Effector memory CD8-positive, alpha-beta T cell (primary cell): ENCODE results near the gene SIX4.

Experiments
- ATAC-seq: fragments of 150-1000 bp; cut with Tn5 transposase; replicated peaks from 2 replicates; pipeline ENCODE4 v1.10.0; 2021; ENCODE audit warnings: mild to moderate bottlenecking, moderate library complexity
- DNase-seq, 3 experiments: peaks; one replicate each; pipeline ENCODE4 v3.0.0; 2021
- H3K27ac Mint-ChIP-seq, 2 donors: one replicate each; pipeline ENCODE4 v1.8.0; 2022; ENCODE audit warnings: mild to moderate bottlenecking in 2 of 2, mixed read lengths in 2 of 2, moderate library complexity in 2 of 2
- H3K27me3 Mint-ChIP-seq, 2 donors: one replicate each; pipeline ENCODE4 v1.8.0; 2022; ENCODE audit warnings: mixed read lengths in 2 of 2
- H3K36me3 Mint-ChIP-seq: one replicate; pipeline ENCODE4 v1.8.0; 2022; ENCODE audit warnings: mild to moderate bottlenecking, moderate library complexity, mixed read lengths; ENCODE audit not compliant: insufficient read depth
- H3K4me1 Mint-ChIP-seq, 2 donors: one replicate each; pipeline ENCODE4 v1.8.0; 2022; ENCODE audit warnings: low read depth in 2 of 2, mixed read lengths in 2 of 2
- H3K4me3 Mint-ChIP-seq, 2 donors: one replicate each; pipeline ENCODE4 v1.8.0; 2022; ENCODE audit warnings: mild to moderate bottlenecking in 2 of 2, mixed read lengths in 2 of 2, moderate library complexity in 2 of 2
- H3K9me3 Mint-ChIP-seq, 2 donors: one replicate each; pipeline ENCODE4 v1.8.0; 2022; ENCODE audit warnings: mixed read lengths in 2 of 2

Gene SIX4

DNA sequence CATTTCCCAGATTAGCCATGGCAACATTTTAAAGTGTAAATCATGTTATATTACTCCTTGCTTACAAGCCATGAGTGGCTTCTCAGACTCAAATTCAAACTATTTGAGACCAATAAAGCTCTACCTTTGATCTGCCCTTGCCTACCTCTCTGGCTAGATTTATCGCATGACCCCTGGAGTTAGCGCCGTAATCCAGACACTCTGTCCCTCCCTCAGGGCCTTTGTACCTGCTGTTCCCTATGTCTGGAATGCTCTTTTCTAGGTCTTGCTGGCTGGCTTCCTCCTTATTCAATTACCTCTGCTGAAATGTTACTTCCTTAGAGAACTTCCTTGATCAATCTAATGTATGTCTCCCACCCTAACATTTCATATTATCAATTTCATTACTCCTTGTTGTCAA lies 16.3 kb downstream of the SIX4 start:
- H3K9me3 Mint-ChIP-seq, result no peaks in the 10 kb centered on the region
- H3K36me3 Mint-ChIP-seq, result peaks cover 3% of the 10 kb centered on the region
- H3K4me3 Mint-ChIP-seq, result no peak overlapping the region
- DNase-seq, result no peak
- H3K27me3 Mint-ChIP-seq, result peaks cover 38 to 43% of the 10 kb centered on the region in 2 donors
- H3K27ac Mint-ChIP-seq, result no peak overlapping the region
- no peak for ATAC-seq
- no peaks in the 10 kb centered on the region for H3K4me1 Mint-ChIP-seq

DNA sequence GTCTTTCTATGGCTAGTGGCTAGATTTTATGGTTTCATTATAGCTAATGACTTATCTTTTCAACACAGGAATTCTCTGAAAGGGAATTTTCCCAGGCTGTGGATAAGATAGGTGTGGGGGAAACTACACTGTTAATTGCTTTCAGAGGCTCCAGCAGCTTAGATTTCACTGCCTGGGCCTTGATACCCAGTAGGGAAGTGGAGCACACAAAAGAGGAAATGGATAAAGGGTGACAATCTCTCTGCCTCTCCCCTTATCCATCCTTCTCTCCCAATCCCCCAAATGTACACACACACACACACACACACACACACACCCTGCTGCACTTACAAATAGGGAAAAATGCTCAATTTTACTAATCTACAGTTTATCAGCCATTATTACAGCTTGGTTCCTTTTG lies 19.1 kb downstream of the SIX4 start:
- ATAC-seq (no peak), DNase-seq (no peak)
- H3K4me3 Mint-ChIP-seq, result no peak overlapping the region
- H3K4me1 Mint-ChIP-seq, result no peaks in the 10 kb centered on the region
- H3K27ac Mint-ChIP-seq, result no peak overlapping the region
- H3K27me3 Mint-ChIP-seq, result peaks cover 31 to 39% of the 10 kb centered on the region in 2 donors
- H3K36me3 Mint-ChIP-seq, result no peaks in the 10 kb centered on the region
- H3K9me3 Mint-ChIP-seq, result peaks cover 8 to 15% of the 10 kb centered on the region in 2 donors

DNA sequence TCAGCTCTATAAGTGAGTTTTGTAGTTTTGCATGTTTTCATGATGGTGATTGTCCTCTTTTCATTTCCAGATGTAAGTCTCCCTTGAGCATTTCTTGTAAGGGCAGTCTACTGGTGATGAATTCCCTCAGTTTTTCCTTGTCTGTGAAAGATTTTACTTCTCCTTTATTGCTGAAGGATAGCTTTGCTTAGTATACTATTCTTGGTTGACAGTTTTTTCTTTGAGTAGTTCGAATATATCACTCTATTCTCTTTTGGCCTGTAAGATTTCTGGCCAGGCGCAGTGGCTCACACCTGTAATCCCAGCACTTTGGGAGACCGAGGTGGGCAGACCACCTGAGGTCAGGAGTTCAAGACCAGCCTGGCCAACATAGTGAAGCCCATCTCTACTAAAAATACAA lies 23.6 kb downstream of the SIX4 start:
- Mint-ChIP-seq H3K4me1 (no peaks in the 10 kb centered on the region), H3K9me3 (peaks cover 8 to 16% of the 10 kb centered on the region in 2 donors), H3K27me3 (peaks cover 40 to 57% of the 10 kb centered on the region in 2 donors), H3K36me3 (no peaks in the 10 kb centered on the region), H3K4me3 (no peak overlapping the region), H3K27ac (no peak overlapping the region)
- no peak for ATAC-seq
- no peak for DNase-seq

DNA sequence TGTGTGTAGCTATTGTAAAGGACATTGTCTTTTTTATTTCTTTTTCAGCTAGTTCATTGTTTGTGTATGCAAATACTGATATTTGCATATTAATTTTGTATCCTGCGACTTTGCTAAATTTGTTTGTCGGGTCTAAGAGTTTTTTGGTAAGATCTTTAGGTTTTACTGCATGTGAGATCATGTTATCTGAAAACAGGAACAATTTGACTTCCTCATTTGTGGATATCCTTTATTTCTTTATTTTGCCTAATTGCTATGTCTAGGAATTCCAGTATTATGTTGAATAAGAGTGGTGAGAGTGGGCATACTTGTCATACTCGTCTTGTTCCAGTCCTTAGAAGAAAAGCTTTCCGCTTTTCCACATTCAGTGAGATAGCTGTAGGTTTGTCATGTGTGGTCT lies 28.8 kb downstream of the SIX4 start:
- Mint-ChIP-seq H3K9me3 (peaks cover under 1 to 3% of the 10 kb centered on the region in 2 donors), H3K4me1 (no peaks in the 10 kb centered on the region), H3K36me3 (no peaks in the 10 kb centered on the region), H3K27ac (no peak overlapping the region), H3K27me3 (peaks cover 30 to 46% of the 10 kb centered on the region in 2 donors), H3K4me3 (no peak overlapping the region)
- DNase-seq, result no peak
- no peak for ATAC-seq

DNA sequence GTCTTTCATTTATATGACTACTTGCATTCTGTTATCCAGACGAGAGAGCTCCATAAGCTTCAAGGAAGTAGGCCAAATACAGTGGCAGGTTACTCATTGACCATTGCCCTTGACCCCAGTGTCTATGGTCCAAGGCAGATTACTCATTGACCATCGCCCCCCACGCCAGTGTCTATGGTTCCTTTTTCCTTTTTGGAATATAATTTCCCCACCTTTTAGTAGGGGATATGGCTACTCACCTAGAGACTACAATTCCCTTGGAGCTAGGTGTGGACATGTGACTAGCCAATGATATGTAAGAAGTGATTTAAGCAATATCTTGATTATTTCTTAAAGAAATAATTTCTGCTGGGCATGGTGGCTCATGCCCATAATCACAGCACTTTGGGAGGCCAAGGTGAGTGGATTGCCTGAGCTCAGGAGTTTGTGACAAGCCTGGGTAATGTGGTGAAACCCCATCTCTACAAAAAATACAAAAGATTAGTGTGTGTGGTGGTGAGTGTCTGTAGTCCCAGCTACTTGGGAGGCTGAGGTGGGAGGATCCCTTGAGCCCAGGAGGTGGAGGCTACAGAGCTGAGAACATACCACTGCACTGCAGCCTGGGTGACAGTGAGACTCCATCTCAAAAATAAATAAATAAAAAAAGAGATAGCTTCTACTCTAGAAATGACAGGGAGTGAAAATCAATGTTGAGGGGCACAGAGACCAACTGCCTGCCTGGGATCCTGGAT lies 32.6 kb downstream of the SIX4 start:
- Mint-ChIP-seq H3K27ac (no peak overlapping the region), H3K4me1 (no peaks in the 10 kb centered on the region), H3K9me3 (no peaks in the 10 kb centered on the region), H3K27me3 (peaks cover 13 to 16% of the 10 kb centered on the region in 2 donors), H3K36me3 (peaks cover 3% of the 10 kb centered on the region), H3K4me3 (no peak overlapping the region)
- ATAC-seq (no peak), DNase-seq (no peak)

DNA sequence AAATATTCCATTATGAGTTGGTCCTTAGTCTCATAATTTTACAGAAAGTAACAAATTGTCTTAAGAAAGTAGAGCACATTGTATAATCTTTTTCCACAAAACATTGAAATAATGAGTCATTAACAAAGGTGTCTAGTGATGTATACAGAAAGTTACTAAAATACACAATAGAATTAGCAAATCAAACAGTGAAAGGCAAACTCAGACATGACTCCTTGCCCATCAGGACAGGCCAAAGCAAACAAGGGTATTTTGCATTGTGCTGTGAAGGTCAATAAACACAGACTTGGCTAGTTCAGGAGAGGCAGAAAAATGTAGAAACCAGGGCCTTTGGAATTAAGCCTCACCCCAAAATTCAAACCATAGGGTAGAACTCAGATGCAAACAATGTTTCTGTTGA lies 37.3 kb downstream of the SIX4 start:
- Mint-ChIP-seq H3K27me3 (peaks cover 6 to 25% of the 10 kb centered on the region in 2 donors), H3K27ac (no peak overlapping the region), H3K36me3 (peaks cover 3% of the 10 kb centered on the region), H3K4me1 (no peaks in the 10 kb centered on the region), H3K9me3 (no peaks in the 10 kb centered on the region), H3K4me3 (no peak overlapping the region)
- no peak for DNase-seq
- ATAC-seq, result no peak

DNA sequence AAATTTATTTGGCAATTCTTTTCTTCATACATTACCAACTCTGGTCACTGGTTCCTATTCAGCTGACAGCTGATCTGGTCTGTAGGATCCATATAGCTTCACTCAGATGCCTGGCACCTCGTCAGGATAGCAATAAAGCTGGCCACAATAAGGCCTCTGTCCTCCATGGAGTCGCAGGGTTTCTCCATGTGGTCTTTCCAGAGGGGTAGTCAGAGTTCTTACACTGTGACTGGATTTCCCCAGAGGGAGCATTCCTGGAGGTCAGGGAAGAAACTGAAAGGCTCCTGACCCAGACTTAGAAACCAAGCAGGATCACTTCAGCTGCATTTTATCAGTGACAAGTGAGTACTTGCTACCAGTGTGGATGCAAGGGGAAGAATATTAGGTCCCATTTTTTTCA lies 39.9 kb downstream of the SIX4 start:
- no peak overlapping the region for H3K4me3 Mint-ChIP-seq
- no peak for ATAC-seq
- H3K9me3 Mint-ChIP-seq, result no peaks in the 10 kb centered on the region
- H3K4me1 Mint-ChIP-seq, result no peaks in the 10 kb centered on the region
- peaks cover 6 to 25% of the 10 kb centered on the region in 2 donors for H3K27me3 Mint-ChIP-seq
- no peak overlapping the region for H3K27ac Mint-ChIP-seq
- peaks cover 3% of the 10 kb centered on the region for H3K36me3 Mint-ChIP-seq
- no peak for DNase-seq

DNA sequence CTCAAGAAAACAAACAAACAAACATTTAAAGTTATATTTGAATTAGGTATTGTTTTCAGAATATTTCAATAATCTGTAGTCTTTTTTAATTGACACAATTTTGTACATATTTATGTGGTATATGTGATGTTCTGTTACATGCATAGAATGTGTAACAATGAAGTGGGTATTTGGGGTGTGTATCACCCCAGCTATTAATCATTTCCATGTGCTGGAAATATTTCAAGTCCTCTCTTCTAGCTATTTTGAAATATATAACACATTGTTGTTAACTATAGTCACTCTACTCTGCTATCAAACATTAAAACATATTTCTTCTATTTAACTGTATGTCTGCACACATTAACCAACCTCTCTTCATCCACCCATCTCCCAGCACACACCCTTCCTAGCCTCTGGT lies 42.9 kb downstream of the SIX4 start:
- Mint-ChIP-seq H3K4me1 (no peaks in the 10 kb centered on the region), H3K4me3 (no peak overlapping the region), H3K27me3 (peaks cover 8 to 22% of the 10 kb centered on the region in 2 donors), H3K9me3 (no peaks in the 10 kb centered on the region), H3K27ac (no peak overlapping the region), H3K36me3 (no peaks in the 10 kb centered on the region)
- DNase-seq, result no peak
- ATAC-seq, result no peak

DNA sequence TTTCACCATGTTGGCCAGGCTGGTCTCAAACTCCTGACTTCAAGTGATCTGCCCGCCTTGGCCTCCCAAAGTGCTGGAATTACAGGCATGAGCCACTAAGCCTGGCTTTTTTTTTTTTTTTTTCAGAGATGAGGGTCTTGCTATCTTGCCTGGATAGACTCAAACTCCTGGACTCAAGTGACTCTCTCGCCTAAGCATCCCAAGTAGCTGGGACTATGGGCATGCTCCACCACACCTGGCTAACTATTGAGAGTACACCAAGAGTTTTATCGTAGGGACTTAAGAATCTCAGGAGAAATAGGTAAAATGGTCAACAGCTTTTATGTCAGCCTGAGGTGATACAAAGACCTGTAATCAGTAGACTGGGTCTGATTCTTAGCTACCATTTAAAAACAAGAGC lies 43.6 kb downstream of the SIX4 start:
- Mint-ChIP-seq H3K4me1 (no peaks in the 10 kb centered on the region), H3K27me3 (peaks cover 13 to 23% of the 10 kb centered on the region in 2 donors), H3K36me3 (no peaks in the 10 kb centered on the region), H3K4me3 (no peak overlapping the region), H3K9me3 (no peaks in the 10 kb centered on the region), H3K27ac (no peak overlapping the region)
- DNase-seq (no peak), ATAC-seq (no peak)

DNA sequence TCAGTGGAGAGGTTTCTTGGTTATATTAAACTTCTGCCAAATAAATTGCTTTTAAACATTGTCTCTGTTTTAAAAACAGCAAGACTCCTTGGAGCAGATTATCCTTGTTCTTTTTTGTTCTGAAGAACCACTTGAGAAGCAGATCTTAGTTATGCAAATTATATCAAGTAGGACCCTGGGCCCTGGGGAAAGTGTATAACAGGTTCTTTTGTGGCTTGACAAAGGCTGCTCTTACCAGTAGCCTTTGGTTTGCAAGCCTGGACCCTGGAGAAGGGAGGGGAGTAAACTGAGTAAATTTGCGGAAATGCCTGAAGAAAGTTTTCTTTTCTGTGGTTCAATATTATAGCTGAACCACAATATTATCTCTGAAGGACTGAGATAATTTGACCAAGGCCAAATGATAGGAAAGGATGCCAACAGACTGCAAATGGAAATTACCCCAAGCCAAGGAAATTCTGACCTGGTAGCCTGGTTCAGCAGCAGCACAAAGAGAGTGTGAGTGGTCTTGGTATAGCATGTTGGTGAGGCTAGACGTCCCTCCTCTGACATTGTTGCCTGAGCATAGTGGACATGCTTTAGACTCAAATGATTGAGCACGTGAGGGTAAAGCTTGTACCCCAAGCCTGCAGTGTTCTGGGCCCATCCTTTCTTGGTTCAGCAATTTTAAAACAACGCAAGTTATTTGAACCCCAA lies 44.4 kb downstream of the SIX4 start:
- H3K36me3 Mint-ChIP-seq, result no peaks in the 10 kb centered on the region
- no peaks in the 10 kb centered on the region for H3K9me3 Mint-ChIP-seq
- no peak overlapping the region for H3K4me3 Mint-ChIP-seq
- no peak overlapping the region for H3K27ac Mint-ChIP-seq
- H3K27me3 Mint-ChIP-seq, result peaks cover 13 to 24% of the 10 kb centered on the region in 2 donors
- ATAC-seq (no peak), DNase-seq (no peak)
- H3K4me1 Mint-ChIP-seq, result no peaks in the 10 kb centered on the region

DNA sequence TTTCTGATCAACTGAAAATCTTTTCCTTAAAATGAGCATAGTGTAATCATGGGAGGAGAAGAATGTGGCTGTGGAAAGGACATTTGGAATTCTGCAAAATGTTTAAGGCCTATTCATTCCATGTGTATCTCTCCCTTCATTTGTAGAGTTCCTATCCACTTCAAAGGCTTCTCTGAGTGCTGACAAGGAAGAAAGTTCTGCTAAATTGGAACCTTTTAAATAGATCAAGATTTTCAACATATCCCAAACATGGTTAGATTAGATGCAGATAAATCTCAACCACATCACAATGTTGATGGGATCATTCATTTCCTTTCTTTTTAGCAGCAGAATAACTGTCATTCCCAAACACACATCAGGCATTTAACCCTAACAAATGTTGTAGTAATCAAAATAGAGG lies 46.5 kb downstream of the SIX4 start:
- H3K36me3 Mint-ChIP-seq, result no peaks in the 10 kb centered on the region
- no peaks in the 10 kb centered on the region for H3K4me1 Mint-ChIP-seq
- H3K4me3 Mint-ChIP-seq, result no peak overlapping the region
- no peak overlapping the region for H3K27ac Mint-ChIP-seq
- ATAC-seq, result no peak
- H3K27me3 Mint-ChIP-seq, result peaks cover 10 to 11% of the 10 kb centered on the region in 2 donors
- no peak for DNase-seq
- H3K9me3 Mint-ChIP-seq, result no peaks in the 10 kb centered on the region

DNA sequence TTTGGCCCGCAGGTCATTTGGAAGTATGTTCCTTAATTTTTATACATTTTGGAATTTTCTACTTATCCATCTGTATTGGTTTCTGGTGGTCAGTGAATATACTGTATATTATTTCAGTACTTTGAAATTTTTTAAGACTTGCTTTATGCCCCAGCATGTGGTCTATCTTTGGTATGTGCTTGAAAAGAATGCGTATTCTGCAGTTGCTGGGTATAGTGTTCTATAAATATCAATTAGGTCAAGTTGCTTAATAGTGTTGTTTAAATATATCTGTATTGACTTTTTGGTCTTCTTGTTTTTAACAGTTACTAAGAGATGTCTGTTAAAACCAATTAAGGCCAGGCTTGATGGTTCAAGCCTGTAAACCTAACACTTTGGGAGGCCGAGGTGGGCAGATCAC lies 53.2 kb downstream of the SIX4 start:
- Mint-ChIP-seq H3K27me3 (peaks cover 9 to 19% of the 10 kb centered on the region in 2 donors), H3K36me3 (no peaks in the 10 kb centered on the region), H3K4me3 (no peak overlapping the region), H3K4me1 (no peaks in the 10 kb centered on the region), H3K27ac (no peak overlapping the region), H3K9me3 (no peaks in the 10 kb centered on the region)
- no peak for ATAC-seq
- no peak for DNase-seq

DNA sequence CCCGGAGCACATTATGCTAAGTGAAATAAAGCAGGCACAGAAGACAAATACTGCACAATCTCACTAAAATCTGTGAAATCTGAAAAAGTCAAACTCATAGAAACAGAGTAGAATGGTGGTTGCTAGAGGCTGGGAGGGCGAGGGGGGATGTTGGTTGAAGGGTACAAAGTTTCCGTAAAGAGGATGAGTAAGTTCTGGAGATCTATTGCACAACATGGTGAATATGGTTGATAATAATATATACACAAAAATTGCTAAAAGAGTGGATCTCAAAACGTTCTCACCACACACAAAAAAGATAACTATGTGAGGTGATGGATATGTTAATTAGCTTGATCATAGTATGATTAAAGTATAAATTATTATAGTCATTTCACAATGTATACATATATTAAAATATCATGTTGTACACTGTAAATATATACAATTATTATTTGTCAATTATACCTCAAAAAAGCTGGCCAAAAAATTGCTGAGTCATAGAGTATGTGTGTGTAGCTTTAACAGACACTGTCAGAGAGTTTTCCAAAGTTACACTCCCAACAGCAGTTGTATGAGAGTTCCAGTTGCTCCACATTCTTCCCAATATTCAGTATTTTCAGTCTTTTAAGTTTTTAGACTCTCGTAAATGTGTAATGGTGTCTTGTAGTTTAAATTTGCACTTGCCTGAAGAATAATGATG lies 55.6 kb downstream of the SIX4 start:
- no peaks in the 10 kb centered on the region for H3K4me1 Mint-ChIP-seq
- no peak overlapping the region for H3K27ac Mint-ChIP-seq
- H3K9me3 Mint-ChIP-seq, result no peaks in the 10 kb centered on the region
- H3K27me3 Mint-ChIP-seq, result peaks cover 16 to 23% of the 10 kb centered on the region in 2 donors
- no peak for ATAC-seq
- no peaks in the 10 kb centered on the region for H3K36me3 Mint-ChIP-seq
- no peak overlapping the region for H3K4me3 Mint-ChIP-seq
- DNase-seq, result no peak

DNA sequence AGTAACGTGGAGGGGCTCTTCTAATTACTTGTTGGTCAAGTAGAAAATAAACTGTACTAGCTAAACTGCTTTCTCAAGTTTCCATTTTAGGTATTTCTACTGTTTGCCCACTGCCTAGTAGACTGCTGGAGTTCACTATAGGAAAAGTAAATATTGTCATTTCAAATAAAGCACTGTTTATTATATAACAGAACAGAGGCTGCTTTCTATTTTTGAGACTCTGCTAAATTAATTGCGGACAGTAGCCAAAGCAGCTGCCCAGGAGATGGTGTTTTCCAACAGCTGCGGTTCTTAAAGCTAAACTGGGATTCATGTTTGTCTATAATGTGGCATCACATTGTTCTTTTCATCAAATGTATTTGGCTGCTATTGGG lies 59.0 kb downstream of the SIX4 start:
- no peak for DNase-seq
- Mint-ChIP-seq H3K36me3 (no peaks in the 10 kb centered on the region), H3K27ac (no peak overlapping the region), H3K4me3 (no peak overlapping the region), H3K4me1 (no peaks in the 10 kb centered on the region), H3K9me3 (no peaks in the 10 kb centered on the region), H3K27me3 (peaks cover 31 to 53% of the 10 kb centered on the region in 2 donors)
- ATAC-seq, result no peak
